K562 (cell line): ENCODE measurements around the gene HIVEP3. TPM values are rescaled to one million over a fixed set of nuclear protein-coding genes. Genes with fewer than 3 reads are reported as not detected.

ENCODE experiments used
- ATF7 ChIP-seq: fragments of 450-650 bp; IDR thresholded peaks from 2 replicates; pipeline ENCODE4 v1.7.1; 2014; ENCODE audit warnings: mild to moderate bottlenecking, moderate library complexity
- BHLHE40 ChIP-seq: IDR thresholded peaks from 2 replicates; pipeline ENCODE4 v1.6.1; 2011; ENCODE audit warnings: low read length, improper control_type of control experiment
- CHD1 ChIP-seq: fragments of 200-600 bp; sonication (generic); IDR thresholded peaks from one replicate; pipeline ENCODE4 v1.6.1; 2012; ENCODE audit warnings: mild to moderate bottlenecking, moderate library complexity, low read length, inconsistent platforms
- DDX20 ChIP-seq: fragments of 450-650 bp; IDR thresholded peaks from 2 replicates; pipeline ENCODE4 v1.6.1; 2016; ENCODE audit warnings: missing genetic modification characterization, low read depth, mild to moderate bottlenecking, missing compliant biosample characterization, moderate library complexity
- E2F4 ChIP-seq: sonication (generic); formaldehyde crosslinking; IDR thresholded peaks from 2 replicates; pipeline ENCODE4 v1.8.0; 2022; ENCODE audit warnings: mild to moderate bottlenecking, low read depth, missing genetic modification reagents
- GTF2F1 ChIP-seq: IDR thresholded peaks from 2 replicates; pipeline ENCODE4 v1.6.1; 2011; ENCODE audit warnings: low read depth, low read length, improper control_type of control experiment
- LCOR ChIP-seq: sonication (generic); formaldehyde crosslinking; IDR thresholded peaks from 2 replicates; pipeline ENCODE4 v1.8.0; 2022; ENCODE audit warnings: mild to moderate bottlenecking, missing genetic modification reagents
- NR2C1 ChIP-seq, 2 experiments: fragments of 450-650 bp; IDR thresholded peaks; 2 replicates each; pipeline ENCODE4 v1.6.1; 2017; ENCODE audit warnings: mild to moderate bottlenecking in 2 of 2, antibody characterized with exemption in 1 of 2, inconsistent platforms in 1 of 2, missing compliant biosample characterization in 1 of 2, missing genetic modification characterization in 1 of 2
- PKNOX1 ChIP-seq: fragments of 450-650 bp; IDR thresholded peaks from 2 replicates; pipeline ENCODE4 v1.6.1; 2016
- RB1 ChIP-seq: fragments of 450-650 bp; IDR thresholded peaks from 2 replicates; pipeline ENCODE4 v1.6.1; 2017; ENCODE audit warnings: low read depth, mild to moderate bottlenecking
- SNAPC5 ChIP-seq: fragments of 250-450 bp; sonication (Bioruptor Pico); IDR thresholded peaks from 2 replicates; pipeline ENCODE4 v1.8.0; 2021; ENCODE audit warnings: moderate library complexity, mild to moderate bottlenecking, inconsistent platforms
- ZBTB12 ChIP-seq: fragments of 250-450 bp; sonication (Bioruptor Pico); IDR thresholded peaks from 2 replicates; pipeline ENCODE4 v1.4.0; 2020
- ZBTB17 ChIP-seq: fragments of 450-650 bp; formaldehyde crosslinking; IDR thresholded peaks from 2 replicates; pipeline ENCODE4 v1.4.0; 2020; ENCODE audit warnings: mild to moderate bottlenecking
- ZBTB43 ChIP-seq: sonication (generic); formaldehyde crosslinking; IDR thresholded peaks from 2 replicates; pipeline ENCODE4 v1.8.0; 2023; ENCODE audit warnings: mild to moderate bottlenecking, missing genetic modification reagents
- ZFP36 ChIP-seq: fragments of 150-350 bp; IDR thresholded peaks from 2 replicates; pipeline ENCODE4 v1.6.1; 2018; ENCODE audit warnings: low read length, low read depth; ENCODE audit not compliant: partially characterized antibody
- ZNF121 ChIP-seq: sonication (generic); formaldehyde crosslinking; conservative IDR thresholded peaks from 2 replicates; pipeline ENCODE4 v1.8.0; 2022; ENCODE audit warnings: missing genetic modification reagents
- ZNF124 ChIP-seq: sonication (generic); formaldehyde crosslinking; IDR thresholded peaks from 2 replicates; pipeline ENCODE4 v1.8.1; 2022; ENCODE audit warnings: missing genetic modification reagents
- polyA plus RNA-seq, 8 experiments: library from polyadenylated mRNA; depleted of rRNA in 4 of 8; stranded (reverse) in 5 of 8; unstranded in 3 of 8; fragments of >200 nt; fragmentation: Nextera tagmentation in 2 of 8; fragmentation: Illumina TruSeq in 1 of 8; extraction: Ambion mirVana in 2 of 8; extraction: Trizol in 1 of 8; gene quantifications; 2 replicates each; pipeline versions ENCODE4 v1.2.1 to v1.2.3, GENCODE V29; 2011 to 2014; ENCODE audit warnings: inconsistent platforms in 1 of 8, missing spikeins in 1 of 8
- total RNA-seq, 7 experiments: library from RNA; depleted of rRNA in 6 of 7; stranded (reverse); fragments of >200 nt in 6 of 7; fragmentation: Illumina TruSeq in 2 of 7; extraction: Trizol in 2 of 7; gene quantifications; 2 replicates each; pipeline versions ENCODE4 v1.2.1 to v1.2.3, GENCODE V29; 2011 to 2021; ENCODE audit warnings: low replicate concordance in 1 of 7
- TF ChIP-seq, protein P1 (sequence below): fragments of 450-650 bp; formaldehyde crosslinking; IDR thresholded peaks from 2 replicates; pipeline ENCODE4 v1.4.0; 2020; ENCODE audit warnings: mild to moderate bottlenecking, moderate library complexity
- TF ChIP-seq, protein P2 (sequence below): fragments of 250-450 bp; sonication (Bioruptor Pico); IDR thresholded peaks from 2 replicates; pipeline ENCODE4 v1.5.0; 2020; ENCODE audit warnings: mild to moderate bottlenecking
- TF ChIP-seq, protein P3 (sequence below): fragments of 450-650 bp; IDR thresholded peaks from 2 replicates; pipeline ENCODE4 v1.6.1; 2018; ENCODE audit warnings: mild to moderate bottlenecking, low read depth; ENCODE audit not compliant: partially characterized antibody

Gene HIVEP3
- total and polyA plus RNA-seq, 9 of the 15 experiments (the other 6 are each of a cell fraction or from before 2014, with no cell fraction given): 0.09 to 0.58 (median 0.34) TPM; not detected in 1

DNA sequence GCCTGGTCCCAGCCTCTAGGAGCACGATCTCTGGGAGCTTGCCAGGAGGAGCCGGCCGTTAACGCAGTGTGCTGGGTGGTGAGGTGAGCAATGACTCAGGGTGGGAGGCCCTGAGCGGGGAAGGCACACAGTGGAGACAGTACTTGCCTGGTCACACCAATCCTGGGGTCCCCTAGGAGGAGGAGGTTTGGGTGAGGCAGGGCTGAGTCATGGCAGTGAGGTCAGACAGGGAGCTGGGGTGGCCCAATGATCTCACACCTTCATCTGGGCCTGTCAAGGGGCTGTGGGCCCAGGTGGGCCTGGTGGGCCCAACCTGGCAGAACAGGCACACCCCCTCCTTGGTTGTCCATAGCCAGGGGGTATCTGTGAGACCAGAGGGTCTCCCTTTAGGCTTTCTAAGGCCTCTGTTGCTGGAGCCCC is 425.6 kb downstream of the HIVEP3 start (continued):
- TF ChIP-seq ZBTB43 (no peak), ATF7 (peak; percentile 81), ZBTB12 (CRISPR knock-in tag) (no peak), DDX20 (tag) (no peak), ZBTB17 (CRISPR knock-in tag) (no peak), CHD1 (no peak), GTF2F1 (no peak), ZNF124 (CRISPR knock-in tag) (no peak), PKNOX1 (no peak), NR2C1 (IDR thresholded peaks at IDR 0.05) (no peak), NR2C1 (tag; IDR thresholded peaks at IDR 0.05) (no peak), SNAPC5 (CRISPR knock-in tag) (no peak), RB1 (no peak), ZFP36 (peak; percentile 98), LCOR (CRISPR knock-in tag) (no peak), E2F4 (CRISPR knock-in tag) (no peak), ZNF121 (CRISPR knock-in tag) (no peak), BHLHE40 (peak; percentile 49; the same call in 1 of the 2 replicates)
- TF ChIP-seq, protein P1, sequence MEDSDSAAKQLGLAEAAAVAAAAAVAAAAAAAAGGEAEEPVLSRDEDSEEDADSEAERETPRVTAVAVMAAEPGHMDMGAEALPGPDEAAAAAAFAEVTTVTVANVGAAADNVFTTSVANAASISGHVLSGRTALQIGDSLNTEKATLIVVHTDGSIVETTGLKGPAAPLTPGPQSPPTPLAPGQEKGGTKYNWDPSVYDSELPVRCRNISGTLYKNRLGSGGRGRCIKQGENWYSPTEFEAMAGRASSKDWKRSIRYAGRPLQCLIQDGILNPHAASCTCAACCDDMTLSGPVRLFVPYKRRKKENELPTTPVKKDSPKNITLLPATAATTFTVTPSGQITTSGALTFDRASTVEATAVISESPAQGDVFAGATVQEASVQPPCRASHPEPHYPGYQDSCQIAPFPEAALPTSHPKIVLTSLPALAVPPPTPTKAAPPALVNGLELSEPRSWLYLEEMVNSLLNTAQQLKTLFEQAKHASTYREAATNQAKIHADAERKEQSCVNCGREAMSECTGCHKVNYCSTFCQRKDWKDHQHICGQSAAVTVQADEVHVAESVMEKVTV (CRISPR knock-in tag): no peak
- TF ChIP-seq, protein P2, sequence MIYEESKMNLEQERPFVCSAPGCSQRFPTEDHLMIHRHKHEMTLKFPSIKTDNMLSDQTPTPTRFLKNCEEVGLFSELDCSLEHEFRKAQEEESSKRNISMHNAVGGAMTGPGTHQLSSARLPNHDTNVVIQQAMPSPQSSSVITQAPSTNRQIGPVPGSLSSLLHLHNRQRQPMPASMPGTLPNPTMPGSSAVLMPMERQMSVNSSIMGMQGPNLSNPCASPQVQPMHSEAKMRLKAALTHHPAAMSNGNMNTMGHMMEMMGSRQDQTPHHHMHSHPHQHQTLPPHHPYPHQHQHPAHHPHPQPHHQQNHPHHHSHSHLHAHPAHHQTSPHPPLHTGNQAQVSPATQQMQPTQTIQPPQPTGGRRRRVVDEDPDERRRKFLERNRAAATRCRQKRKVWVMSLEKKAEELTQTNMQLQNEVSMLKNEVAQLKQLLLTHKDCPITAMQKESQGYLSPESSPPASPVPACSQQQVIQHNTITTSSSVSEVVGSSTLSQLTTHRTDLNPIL (CRISPR knock-in tag): no peak
- TF ChIP-seq, protein P3, sequence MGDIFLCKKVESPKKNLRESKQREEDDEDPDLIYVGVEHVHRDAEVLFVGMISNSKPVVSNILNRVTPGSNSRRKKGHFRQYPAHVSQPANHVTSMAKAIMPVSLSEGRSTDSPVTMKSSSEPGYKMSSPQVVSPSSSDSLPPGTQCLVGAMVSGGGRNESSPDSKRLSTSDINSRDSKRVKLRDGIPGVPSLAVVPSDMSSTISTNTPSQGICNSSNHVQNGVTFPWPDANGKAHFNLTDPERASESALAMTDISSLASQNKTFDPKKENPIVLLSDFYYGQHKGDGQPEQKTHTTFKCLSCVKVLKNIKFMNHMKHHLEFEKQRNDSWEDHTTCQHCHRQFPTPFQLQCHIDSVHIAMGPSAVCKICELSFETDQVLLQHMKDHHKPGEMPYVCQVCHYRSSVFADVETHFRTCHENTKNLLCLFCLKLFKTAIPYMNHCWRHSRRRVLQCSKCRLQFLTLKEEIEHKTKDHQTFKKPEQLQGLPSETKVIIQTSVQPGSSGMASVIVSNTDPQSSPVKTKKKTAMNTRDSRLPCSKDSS: no peak
